Heart left ventricle (tissue), 16 donors: ENCODE measurements around the gene CCL2. TPM values are rescaled to one million over a fixed set of nuclear protein-coding genes. Genes with fewer than 3 reads are reported as not detected.

Source experiments
- ATAC-seq, 4 donors: fragments of 200-7000 bp; cut with Tn5 transposase; one replicate each; pipeline ENCODE4 v1.9.1; 2020 to 2022; ENCODE audit warnings: moderate library complexity in 4 of 4, mild to moderate bottlenecking in 3 of 4, moderate number of reproducible peaks in 1 of 4
- DNase-seq, 5 donors: peaks; one replicate each; pipeline ENCODE4 v3.0.0-alpha.2; 2020
- H3K27ac ChIP-seq, 12 donors: fragments of 200-600 bp; sonication (generic) in 4 of 12; one replicate each; pipeline versions ENCODE4 v1.5.0 to v1.8.0; 2016 to 2022; ENCODE audit warnings: mild to moderate bottlenecking in 2 of 12
- H3K27me3 ChIP-seq, 9 donors: fragments of 200-600 bp; sonication (generic) in 2 of 9; one replicate each; pipeline versions ENCODE4 v1.5.1 to v1.8.0; 2016 to 2022; ENCODE audit warnings: mild to moderate bottlenecking in 3 of 9
- H3K36me3 ChIP-seq, 9 donors: fragments of 200-600 bp; sonication (generic) in 2 of 9; one replicate each; pipeline versions ENCODE4 v1.5.0 to v1.8.0; 2018 to 2022; ENCODE audit warnings: mild to moderate bottlenecking in 2 of 9
- H3K4me1 ChIP-seq, 12 donors: fragments of 200-600 bp; sonication (generic) in 4 of 12; one replicate each; pipeline versions ENCODE4 v1.5.0 to v1.8.0; 2016 to 2022; ENCODE audit warnings: mild to moderate bottlenecking in 3 of 12
- H3K4me3 ChIP-seq, 12 donors: fragments of 200-600 bp; sonication (generic) in 4 of 12; one replicate each; pipeline versions ENCODE4 v1.5.0 to v1.8.0; 2017 to 2022; ENCODE audit warnings: mild to moderate bottlenecking in 9 of 12, moderate library complexity in 4 of 12
- H3K9me3 ChIP-seq, 12 donors: fragments of 200-600 bp; sonication (generic) in 4 of 12; one replicate each; pipeline versions ENCODE4 v1.5.0 to v1.8.0; 2016 to 2022; ENCODE audit warnings: mild to moderate bottlenecking in 1 of 12
- CTCF ChIP-seq, 12 donors: fragments of 200-600 bp; sonication (generic) in 4 of 12; IDR thresholded peaks; one replicate each; pipeline versions ENCODE4 v1.5.0 to v1.8.0; 2018 to 2022; ENCODE audit warnings: antibody characterized with exemption in 12 of 12, mild to moderate bottlenecking in 5 of 12
- POLR2A ChIP-seq, 2 donors: fragments of 450-650 bp; IDR thresholded peaks; one replicate each; pipeline ENCODE4 v1.6.1; 2017; ENCODE audit warnings: antibody characterized with exemption in 2 of 2, mild to moderate bottlenecking in 2 of 2, moderate library complexity in 2 of 2
- WGBS, 4 donors: extraction: QIAGEN DNeasy Blood & Tissue Kit in 2 of 4; methylation state at CpG; one replicate each; pipeline versions ENCODE4 v1.1.5 to v1.1.7; 2013 to 2018; 5-methylcytosine and 5-hydroxymethylcytosine counted together
- intact Hi-C, 10 donors: fragments of 100-400 bp; cut with DNase I; formaldehyde crosslinking; loops; one replicate each; pipeline versions ENCODE4 v1.11.1 to v1.14.2; 2022
- polyA plus RNA-seq, 2 donors: library from polyadenylated mRNA; stranded (reverse); fragments of 200-250 nt; gene quantifications; one replicate each; pipeline ENCODE4 v1.2.3, GENCODE V29; 2013
- total RNA-seq, 9 donors: library from RNA; depleted of rRNA in 2 of 9; stranded (reverse); fragments of >200 nt in 2 of 9; fragmentation: NEBNext Ultra II Directional in 3 of 9; extraction: Animal tissue kit (Norgen Biotek cat#: 25700) in 3 of 9; gene quantifications; one replicate each; pipeline versions ENCODE4 v1.1.0 to v1.2.4, GENCODE V29; 2016 to 2023
- donor health status: ischemic (EF 13 %, LVEDD 7.1; RV severe dilation, severe dysfunction).
- donor health status: healthy with polysubstance abuse.
- donor health status: DM: no; HTN: yes; CAD: no.
- donor health status: DM: no; HTN: no; CAD: no.
- donor health status: ischemic (EF 25% LVEDD 6.9; RV normal size, moderate dysfunction).
- donor health status: ischemic (EF 25% LVEDD 5.7; RV mildly dilated, moderate dysfunction).
- donor health status: healthy.
- donor health status: DM: yes; HTN: yes; CAD: no.
- donor health status: ischemic (EF 35%, LVEDD 5.7; RV mildly dilated, moderate dysfunction).
- donor health status: nonischemic (EF 11% LVEDD 7.7; RV severe dilation, severe dysfunction).
- donor health status: DM: yes; HTN: yes; CAD: no.
- donor health status: PGD.
- donor health status: ischemic (EF 29% LVEDD 5.4; RV normal size, mild dysfunction).
- donor health status: nonischemic (EF 23%, LVEDD 6.1; RV moderate dilation, normal function).

CCL2 gene
- total and polyA plus RNA-seq, 11 donors = 11.8 to 512 (median 43.9) TPM

DNA sequence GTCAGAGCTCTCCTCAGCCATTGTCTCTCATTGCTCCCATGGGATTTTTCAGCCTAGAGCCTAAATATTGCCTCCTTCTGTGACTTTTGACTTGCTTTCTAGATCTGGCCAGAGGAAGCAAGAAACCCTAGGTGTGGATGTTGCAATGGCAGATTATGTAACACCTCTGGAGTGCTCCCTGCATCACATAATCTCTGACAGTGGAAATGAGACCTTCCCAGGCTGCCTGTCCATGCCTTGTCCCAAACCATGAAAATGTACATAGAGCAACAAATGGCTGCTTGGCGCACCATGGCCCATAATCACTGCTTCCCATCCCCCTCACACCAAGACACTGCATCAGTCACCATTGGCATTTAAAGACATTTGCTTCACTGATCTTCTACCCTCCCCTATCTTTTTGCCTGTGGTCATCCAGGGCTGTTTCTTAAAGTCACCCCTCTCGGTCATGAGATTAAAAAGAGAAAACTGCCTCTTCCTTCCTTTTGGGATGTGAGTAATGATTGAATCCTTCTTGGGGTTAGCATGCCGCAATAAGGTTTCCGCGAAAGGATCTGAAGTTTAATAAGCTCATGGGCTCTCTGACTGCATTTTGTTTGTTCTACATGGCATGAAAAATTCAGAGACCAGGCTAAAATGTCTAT lies 34.2 kb upstream of the CCL2 start:
- no peaks in the 10 kb centered on the region for H3K9me3 ChIP-seq
- TF ChIP-seq POLR2A (IDR thresholded peaks at IDR 0.05) (no peak), CTCF (IDR thresholded peaks at IDR 0.05) (no peak)
- ATAC-seq (peak in 2 of 4 donors; percentile 36 to 55), DNase-seq (no peak)
- no peaks in the 10 kb centered on the region for H3K36me3 ChIP-seq
- H3K27ac ChIP-seq = peak overlapping the region in 1 of 12 donors; percentile 42
- H3K27me3 ChIP-seq = no peaks in the 10 kb centered on the region
- intact Hi-C loops = no loop called here
- 77 to 87% (median 80%) methylated on average over 5 of the region's 5 CpGs for WGBS, 4 donors
- peaks cover 0 to 59% (median 0%) of the 10 kb centered on the region in 12 donors for H3K4me1 ChIP-seq
- H3K4me3 ChIP-seq = no peak overlapping the region

DNA sequence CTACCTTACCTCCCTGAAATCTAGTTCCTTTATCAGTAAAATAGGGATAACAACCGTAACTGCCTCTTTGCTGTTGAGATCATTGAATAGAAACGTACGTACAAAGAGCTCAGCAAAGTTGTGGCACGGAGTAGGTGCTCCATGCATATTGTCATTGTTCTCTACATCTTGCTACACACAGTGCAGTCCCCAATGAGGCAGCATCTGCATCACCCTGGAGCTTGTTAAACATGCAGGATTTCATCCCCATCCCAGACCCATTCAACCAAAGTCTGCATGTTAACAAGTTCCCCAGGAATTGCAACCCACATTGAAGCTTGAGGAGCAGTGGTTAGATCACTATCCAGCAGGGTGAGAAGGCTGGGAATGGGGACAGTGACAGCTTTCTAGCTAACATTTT lies 33.7 kb upstream of the CCL2 start:
- H3K27me3 ChIP-seq = no peaks in the 10 kb centered on the region
- DNase-seq = no peak
- peaks cover 0 to 59% (median 0%) of the 10 kb centered on the region in 12 donors for H3K4me1 ChIP-seq
- peak overlapping the region in 1 of 12 donors; percentile 42 for H3K27ac ChIP-seq
- intact Hi-C loops = no loop called here
- no peaks in the 10 kb centered on the region for H3K36me3 ChIP-seq
- no peaks in the 10 kb centered on the region for H3K9me3 ChIP-seq
- H3K4me3 ChIP-seq = no peak overlapping the region
- no peak for TF ChIP-seq POLR2A (IDR thresholded peaks at IDR 0.05)
- TF ChIP-seq CTCF (IDR thresholded peaks at IDR 0.05) = no peak
- ATAC-seq = no peak
- 79 to 93% (median 87%) methylated on average over 4 of the region's 4 CpGs for WGBS, 4 donors

DNA sequence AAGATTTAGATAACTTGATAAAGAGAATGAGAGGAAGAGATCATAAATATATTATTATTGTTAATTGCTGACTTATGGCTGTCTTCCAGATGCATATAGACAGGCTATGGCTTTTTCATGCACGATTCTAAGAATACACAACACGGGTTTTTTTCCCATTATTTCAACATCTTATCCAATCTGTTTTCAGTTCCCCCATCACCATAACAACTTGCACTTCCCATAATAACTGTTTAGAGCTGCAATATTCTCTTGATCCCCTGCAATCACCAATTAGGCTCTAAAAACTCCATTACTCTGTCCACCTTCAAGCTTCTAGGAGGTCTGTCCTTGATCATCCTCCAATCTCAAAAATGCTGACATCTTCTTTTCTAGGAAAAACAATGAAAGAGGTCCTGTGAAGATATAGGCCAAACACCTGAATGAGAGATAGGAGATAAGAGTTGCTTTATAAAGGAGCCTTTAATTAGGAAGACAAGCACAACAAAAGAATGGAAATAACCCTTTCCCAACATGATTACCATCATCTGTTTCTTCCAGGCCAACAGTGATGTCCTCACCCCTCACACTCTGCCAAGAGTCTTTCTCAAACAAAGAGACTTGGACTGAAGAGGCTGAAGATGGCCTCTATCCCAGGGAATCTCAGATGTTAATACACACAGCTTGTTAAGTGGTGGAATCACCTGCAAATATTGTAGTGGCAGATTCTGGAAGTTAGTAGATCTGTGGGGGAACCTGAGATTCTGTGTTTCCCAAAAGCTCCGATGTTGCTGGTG lies 32.2 kb upstream of the CCL2 start:
- H3K36me3 ChIP-seq = no peaks in the 10 kb centered on the region
- peak overlapping the region in 1 of 12 donors; percentile 42 for H3K27ac ChIP-seq
- H3K27me3 ChIP-seq = no peaks in the 10 kb centered on the region
- peak in 1 of 4 donors; percentile 42 for ATAC-seq
- intact Hi-C loops = no loop called here
- no peak for DNase-seq
- H3K9me3 ChIP-seq = no peaks in the 10 kb centered on the region
- H3K4me1 ChIP-seq = peaks cover 0 to 57% (median 0%) of the 10 kb centered on the region in 12 donors
- 71 to 82% (median 75%) methylated on average over 3 of the region's 3 CpGs for WGBS, 4 donors
- TF ChIP-seq POLR2A (IDR thresholded peaks at IDR 0.05) = no peak
- TF ChIP-seq CTCF (IDR thresholded peaks at IDR 0.05) = no peak
- H3K4me3 ChIP-seq = no peak overlapping the region

GRCh38 chr17:34225046-34225445 lies 30.0 kb upstream of the CCL2 start:
- WGBS, 4 donors = 71 to 94% (median 85%) methylated on average over 9 of the region's 9 CpGs
- intact Hi-C loops = no loop called here
- peaks cover 0 to 11% (median 0%) of the 10 kb centered on the region in 12 donors for H3K9me3 ChIP-seq
- no peak for ATAC-seq
- H3K4me1 ChIP-seq = peaks cover 0 to 36% (median 0%) of the 10 kb centered on the region in 12 donors
- no peaks in the 10 kb centered on the region for H3K36me3 ChIP-seq
- no peak for TF ChIP-seq POLR2A (IDR thresholded peaks at IDR 0.05)
- no peak for TF ChIP-seq CTCF (IDR thresholded peaks at IDR 0.05)
- H3K4me3 ChIP-seq = no peak overlapping the region
- H3K27ac ChIP-seq = no peak overlapping the region
- DNase-seq = no peak
- H3K27me3 ChIP-seq = no peaks in the 10 kb centered on the region
